Natural killer cell (primary cell): ENCODE results near the gene HDLBP. TPM values are rescaled to one million over a fixed set of nuclear protein-coding genes. Genes with fewer than 3 reads are reported as not detected.

Experiments
- ATAC-seq, 3 donors: fragments of 150-1000 bp in 2 of 3; fragments of 200-7000 bp in 1 of 3; cut with Tn5 transposase; 1 replicate in 1 of 3; 2 replicates in 2 of 3; pipeline ENCODE4 v1.10.0; 2021; ENCODE audit warnings: mild to moderate bottlenecking in 2 of 3, moderate library complexity in 2 of 3
- DNase-seq, 2 donors: peaks; one replicate each; pipeline versions ENCODE4 v3.0.0 to v3.0.0-alpha.2; 2013 to 2021; ENCODE audit warnings: mixed read lengths in 1 of 2
- H3K27ac ChIP-seq: one replicate; pipeline ENCODE4 v1.5.1; 2013; ENCODE audit warnings: mild to moderate bottlenecking, low read length
- H3K27me3 ChIP-seq: one replicate; pipeline ENCODE4 v1.6.1; 2013; ENCODE audit warnings: low read length; ENCODE audit not compliant: control insufficient read depth, insufficient read depth
- H3K36me3 ChIP-seq: one replicate; pipeline ENCODE4 v1.6.1; 2013; ENCODE audit warnings: low read length; ENCODE audit not compliant: control insufficient read depth, insufficient read depth
- H3K4me1 ChIP-seq: one replicate; pipeline ENCODE4 v1.6.1; 2013; ENCODE audit warnings: low read length; ENCODE audit not compliant: control insufficient read depth, insufficient read depth
- H3K4me3 ChIP-seq: one replicate; pipeline ENCODE4 v1.5.1; 2013; ENCODE audit warnings: low read length
- H3K9me3 ChIP-seq: one replicate; pipeline ENCODE4 v1.6.1; 2013; ENCODE audit warnings: low read length; ENCODE audit not compliant: control insufficient read depth, insufficient read depth
- H3K27ac Mint-ChIP-seq, 2 donors: one replicate each; pipeline ENCODE4 v1.8.0; 2022; ENCODE audit warnings: mild to moderate bottlenecking in 2 of 2, mixed read lengths in 2 of 2, moderate library complexity in 1 of 2
- H3K27me3 Mint-ChIP-seq, 2 donors: one replicate each; pipeline ENCODE4 v1.8.0; 2022; ENCODE audit warnings: low read depth in 2 of 2, mixed read lengths in 2 of 2
- H3K36me3 Mint-ChIP-seq: one replicate; pipeline ENCODE4 v1.8.0; 2022; ENCODE audit warnings: mixed read lengths
- H3K4me1 Mint-ChIP-seq, 2 donors: one replicate each; pipeline ENCODE4 v1.8.0; 2022; ENCODE audit warnings: mixed read lengths in 2 of 2
- H3K4me3 Mint-ChIP-seq: one replicate; pipeline ENCODE4 v1.8.0; 2022; ENCODE audit warnings: mild to moderate bottlenecking, moderate library complexity, mixed read lengths
- H3K9me3 Mint-ChIP-seq, 2 donors: one replicate each; pipeline ENCODE4 v1.8.0; 2022; ENCODE audit warnings: mixed read lengths in 2 of 2
- CTCF ChIP-seq: fragments of 200-600 bp; IDR thresholded peaks from one replicate; pipeline ENCODE4 v1.8.0; 2022; ENCODE audit warnings: antibody characterized with exemption
- WGBS: methylation state at CpG from one replicate; pipeline ENCODE4 v1.1.7; 2013; ENCODE audit warnings: missing lambda C conversion rate; ENCODE audit not compliant: insufficient coverage; 5-methylcytosine and 5-hydroxymethylcytosine counted together
- intact Hi-C: fragments of 100-400 bp; cut with micrococcal nuclease; formaldehyde crosslinking; loops from one replicate; pipeline ENCODE4 v1.14.2; 2022
- total RNA-seq, 4 donors: library from RNA; stranded (reverse); fragments of 120-200 nt in 1 of 4; gene quantifications; one replicate each; pipeline versions ENCODE4 v1.2.3 to v1.2.4, GENCODE V29; 2013 to 2022

The HDLBP gene
- total RNA-seq, 3 donors from 2014 or later (not counting 1 experiment from before 2014, with no cell fraction given), result 170 to 200 (median 177) TPM

GRCh38 chr2:241237949-241238371 is 77.5 kb downstream of the HDLBP start:
- ATAC-seq, result no peak

DNA sequence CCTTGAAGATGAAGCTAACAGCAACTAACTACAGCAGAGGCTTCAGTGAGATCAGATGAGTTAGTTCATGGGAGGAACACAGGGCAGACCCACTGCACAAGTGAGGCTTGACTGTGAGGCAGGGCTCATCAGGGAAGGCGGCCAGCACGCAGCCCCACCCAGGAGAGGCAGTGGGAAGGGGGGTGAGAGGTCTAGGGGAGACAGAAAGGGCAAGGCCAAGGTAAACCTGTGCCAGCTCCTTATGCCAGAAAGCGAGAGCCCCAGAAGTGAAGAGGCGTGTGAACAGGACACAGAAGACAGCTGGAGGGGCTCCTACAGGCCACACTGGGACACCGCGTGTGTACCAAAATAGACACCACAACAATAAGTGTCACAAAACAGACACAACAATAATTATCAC is 78.4 kb downstream of the HDLBP start:
- H3K27ac ChIP-seq, result no peak overlapping the region
- H3K36me3 ChIP-seq, result peaks cover 91% of the 10 kb centered on the region
- Mint-ChIP-seq H3K9me3 (no peaks in the 10 kb centered on the region), H3K4me3 (no peak overlapping the region), H3K27me3 (no peaks in the 10 kb centered on the region), H3K27ac (no peak overlapping the region), H3K36me3 (peaks cover 32% of the 10 kb centered on the region), H3K4me1 (peaks cover 0 to 6% of the 10 kb centered on the region in 2 donors)
- WGBS, result 94% methylated on average over 6 of the region's 6 CpGs
- H3K4me3 ChIP-seq, result no peak overlapping the region
- no peak for TF ChIP-seq CTCF
- no peaks in the 10 kb centered on the region for H3K4me1 ChIP-seq
- ATAC-seq (no peak), DNase-seq (no peak)
- no peaks in the 10 kb centered on the region for H3K27me3 ChIP-seq
- no peaks in the 10 kb centered on the region for H3K9me3 ChIP-seq
- intact Hi-C loops, result no loop called here

More at GRCh38 chr2:241237949-241238371, 77.5 kb downstream of the HDLBP start:
- H3K9me3 Mint-ChIP-seq, result no peaks in the 10 kb centered on the region
- Histone ChIP-seq H3K9me3 (no peaks in the 10 kb centered on the region), H3K4me1 (no peaks in the 10 kb centered on the region), H3K27ac (no peak overlapping the region), H3K27me3 (no peaks in the 10 kb centered on the region), H3K36me3 (peaks cover 93% of the 10 kb centered on the region), H3K4me3 (no peak overlapping the region)
- no peak overlapping the region for H3K4me3 Mint-ChIP-seq
- peaks cover 0 to 6% of the 10 kb centered on the region in 2 donors for H3K4me1 Mint-ChIP-seq
- intact Hi-C loops, result no loop called here
- no peak for DNase-seq
- no peaks in the 10 kb centered on the region for H3K27me3 Mint-ChIP-seq
- no peak for TF ChIP-seq CTCF
- peaks cover 33% of the 10 kb centered on the region for H3K36me3 Mint-ChIP-seq
- no peak overlapping the region for H3K27ac Mint-ChIP-seq
- WGBS, result 98% methylated on average over 12 of the region's 12 CpGs

- TF ChIP-seq CTCF, result no peak
- Mint-ChIP-seq H3K4me1 (peaks cover 0 to 6% of the 10 kb centered on the region in 2 donors), H3K4me3 (no peak overlapping the region), H3K27ac (no peak overlapping the region), H3K9me3 (no peaks in the 10 kb centered on the region), H3K36me3 (peaks cover 27% of the 10 kb centered on the region), H3K27me3 (no peaks in the 10 kb centered on the region)
- 93% methylated on average over 30 of the region's 30 CpGs for WGBS
- no peaks in the 10 kb centered on the region for H3K27me3 ChIP-seq
- intact Hi-C loops, result no loop called here
- H3K27ac ChIP-seq, result no peak overlapping the region
- ATAC-seq (no peak), DNase-seq (no peak)
- no peaks in the 10 kb centered on the region for H3K4me1 ChIP-seq
- H3K9me3 ChIP-seq, result no peaks in the 10 kb centered on the region
- H3K36me3 ChIP-seq, result peaks cover 94% of the 10 kb centered on the region
- H3K4me3 ChIP-seq, result no peak overlapping the region
Observed at GRCh38 chr2:241235859-241236593, 79.4 kb downstream of the HDLBP start.
